ENCODE results near the gene CENPL.

- no peak for TF ChIP-seq POLR2A (IDR thresholded peaks at IDR 0.05)
- no peak for TF ChIP-seq CTCF (IDR thresholded peaks at IDR 0.05)
- TF ChIP-seq EP300 (IDR thresholded peaks at IDR 0.05) = no peak
- TF ChIP-seq POLR2AphosphoS5 (IDR thresholded peaks at IDR 0.05) = no peak
Observed at GRCh38 chr1:173856903-173857302, 32.2 kb upstream of the CENPL start.

Measured in upper lobe of left lung (tissue), 4 donors.